Liver (tissue), 9 donors: ENCODE results near the gene SIGLEC6. TPM values are rescaled to one million over a fixed set of nuclear protein-coding genes. Genes with fewer than 3 reads are reported as not detected.

Experiments used
- DNase-seq: peaks from one replicate; pipeline ENCODE4 v3.0.0-alpha.2; 2017; ENCODE audit warnings: low spot score
- H3K27ac ChIP-seq, 2 donors: one replicate each; pipeline ENCODE4 v1.7.0; 2013; ENCODE audit warnings: inconsistent platforms in 2 of 2, low read length in 2 of 2, control low read depth in 1 of 2, low read depth in 1 of 2, mild to moderate bottlenecking in 1 of 2
- H3K27me3 ChIP-seq, 4 donors: one replicate each; pipeline versions ENCODE4 v1.6.1 to v1.7.0; 2013; ENCODE audit warnings: low read length in 3 of 4, inconsistent platforms in 1 of 4, mild to moderate bottlenecking in 1 of 4, moderate library complexity in 1 of 4; ENCODE audit not compliant: control insufficient read depth in 4 of 4, insufficient read depth in 4 of 4
- H3K36me3 ChIP-seq, 4 donors: one replicate each; pipeline versions ENCODE4 v1.6.1 to v1.7.0; 2013; ENCODE audit warnings: low read length in 3 of 4, mild to moderate bottlenecking in 3 of 4, low read depth in 1 of 4, moderate library complexity in 1 of 4; ENCODE audit not compliant: control insufficient read depth in 4 of 4, insufficient read depth in 3 of 4
- H3K4me1 ChIP-seq, 4 donors: one replicate each; pipeline versions ENCODE4 v1.6.1 to v1.7.0; 2013; ENCODE audit warnings: low read length in 3 of 4, mild to moderate bottlenecking in 3 of 4, moderate library complexity in 1 of 4; ENCODE audit not compliant: control insufficient read depth in 4 of 4, insufficient read depth in 4 of 4
- H3K4me3 ChIP-seq, 3 donors: one replicate each; pipeline versions ENCODE4 v1.6.1 to v1.7.0; 2013; ENCODE audit warnings: low read length in 3 of 3, control low read depth in 1 of 3, low read depth in 1 of 3, mild to moderate bottlenecking in 1 of 3
- H3K9ac ChIP-seq, 2 donors: one replicate each; pipeline ENCODE4 v1.7.0; 2013; ENCODE audit warnings: low read length in 2 of 2, mild to moderate bottlenecking in 2 of 2, moderate library complexity in 2 of 2, control low read depth in 1 of 2, low read depth in 1 of 2
- H3K9me3 ChIP-seq, 4 donors: one replicate each; pipeline versions ENCODE4 v1.6.1 to v1.7.0; 2013; ENCODE audit warnings: low read length in 3 of 4; ENCODE audit not compliant: control insufficient read depth in 4 of 4
- EGR1 ChIP-seq, 2 donors: IDR thresholded peaks; 2 replicates each; pipeline ENCODE4 v1.6.1; 2016 to 2018; ENCODE audit warnings: antibody characterized with exemption in 2 of 2, low read depth in 2 of 2
- FOXA1 ChIP-seq: IDR thresholded peaks from 2 replicates; pipeline ENCODE4 v1.6.1; 2016; ENCODE audit warnings: antibody characterized with exemption
- FOXA2 ChIP-seq: IDR thresholded peaks from 2 replicates; pipeline ENCODE4 v1.6.1; 2016; ENCODE audit warnings: antibody characterized with exemption
- GABPA ChIP-seq, 2 donors: IDR thresholded peaks in 1 of 2; conservative IDR thresholded peaks in 1 of 2; 2 replicates each; pipeline ENCODE4 v1.6.1; 2016; ENCODE audit warnings: antibody characterized with exemption in 2 of 2, mild to moderate bottlenecking in 1 of 2, moderate library complexity in 1 of 2
- HNF4A ChIP-seq, 2 donors: conservative IDR thresholded peaks; 2 replicates each; pipeline ENCODE4 v1.6.1; 2016; ENCODE audit warnings: antibody characterized with exemption in 2 of 2, mild to moderate bottlenecking in 2 of 2
- HNF4G ChIP-seq: IDR thresholded peaks from 2 replicates; pipeline ENCODE4 v1.6.1; 2016; ENCODE audit warnings: antibody characterized with exemption
- MAX ChIP-seq: IDR thresholded peaks from 2 replicates; pipeline ENCODE4 v1.6.1; 2016; ENCODE audit warnings: antibody characterized with exemption
- NR2F2 ChIP-seq: IDR thresholded peaks from 2 replicates; pipeline ENCODE4 v1.6.1; 2016; ENCODE audit warnings: antibody characterized with exemption
- REST ChIP-seq: IDR thresholded peaks from 2 replicates; pipeline ENCODE4 v1.6.1; 2016; ENCODE audit warnings: antibody characterized with exemption, mild to moderate bottlenecking
- RXRA ChIP-seq, 2 donors: IDR thresholded peaks; 2 replicates each; pipeline ENCODE4 v1.6.1; 2017 to 2018; ENCODE audit warnings: antibody characterized with exemption in 2 of 2, mild to moderate bottlenecking in 1 of 2
- SP1 ChIP-seq: IDR thresholded peaks from 2 replicates; pipeline ENCODE4 v1.6.1; 2018; ENCODE audit warnings: antibody characterized with exemption, mild to moderate bottlenecking
- TAF1 ChIP-seq: conservative IDR thresholded peaks from 2 replicates; pipeline ENCODE4 v1.6.1; 2016; ENCODE audit warnings: antibody characterized with exemption, mild to moderate bottlenecking
- YY1 ChIP-seq: IDR thresholded peaks from 2 replicates; pipeline ENCODE4 v1.6.1; 2016; ENCODE audit warnings: antibody characterized with exemption, mild to moderate bottlenecking
- WGBS: extraction: QIAGEN DNeasy Blood & Tissue Kit; methylation state at CpG from one replicate; pipeline ENCODE4 v1.1.7; 2013; 5-methylcytosine and 5-hydroxymethylcytosine counted together
- polyA plus RNA-seq, 2 donors: library from polyadenylated mRNA; stranded (reverse) in 1 of 2; unstranded in 1 of 2; fragments of 200-250 nt in 1 of 2; fragments of >200 nt in 1 of 2; fragmentation: Nextera tagmentation in 1 of 2; extraction: Ambion mirVana in 1 of 2; gene quantifications; one replicate each; pipeline versions ENCODE4 v1.2.1 to v1.2.3, GENCODE V29; 2013 to 2015
- total RNA-seq, 2 donors: library from RNA; depleted of rRNA; stranded (reverse); fragments of >200 nt; gene quantifications; one replicate each; pipeline ENCODE4 v1.2.3, GENCODE V29; 2014
- TF ChIP-seq, protein P1 (sequence below): IDR thresholded peaks from 2 replicates; pipeline ENCODE4 v1.6.1; 2016; ENCODE audit warnings: antibody characterized with exemption
- donor health status: healthy.
- donor health status: healthy.
- donor health status: healthy.
- donor health status: healthy.
- donor health status: healthy.

SIGLEC6 gene
- total and polyA plus RNA-seq, 4 donors, result 0.08 to 0.47 (median 0.08) TPM; not detected in 1

GRCh38 chr19:51521781-51522180 is 9.7 kb downstream of the SIGLEC6 start:
- Histone ChIP-seq H3K9ac (no peak overlapping the region), H3K27me3 (peaks cover 0 to 3% (median 1%) of the 10 kb centered on the region in 4 donors), H3K27ac (no peak overlapping the region), H3K36me3 (no peaks in the 10 kb centered on the region), H3K9me3 (peaks cover 0 to 5% (median under 1%) of the 10 kb centered on the region in 4 donors), H3K4me1 (no peaks in the 10 kb centered on the region), H3K4me3 (no peak overlapping the region)
- 50% methylated on average over 2 of the region's 2 CpGs for WGBS
- no peak for TF ChIP-seq RXRA (IDR thresholded peaks at IDR 0.05)
- TF ChIP-seq TAF1, result no peak
- TF ChIP-seq EGR1 (IDR thresholded peaks at IDR 0.05; ENCODE audit: low read depth in 2 of 2), result no peak
- TF ChIP-seq HNF4A (conservative IDR thresholded peaks at IDR 0.05), result no peak
- no peak for TF ChIP-seq FOXA1
- TF ChIP-seq MAX, result no peak
- no peak for TF ChIP-seq YY1
- TF ChIP-seq GABPA (IDR thresholded peaks at IDR 0.05 in 1 of 2, conservative IDR thresholded peaks at IDR 0.05 in 1 of 2), result no peak
- TF ChIP-seq SP1, result no peak
- no peak for TF ChIP-seq REST
- TF ChIP-seq NR2F2, result no peak
- no peak for TF ChIP-seq FOXA2
- no peak for DNase-seq

GRCh38 chr19:51521357-51521756 is 10.1 kb downstream of the SIGLEC6 start:
- peaks cover 0 to 5% (median under 1%) of the 10 kb centered on the region in 4 donors for H3K9me3 ChIP-seq
- no peak overlapping the region for H3K27ac ChIP-seq
- no peak overlapping the region for H3K4me3 ChIP-seq
- H3K27me3 ChIP-seq, result peaks cover 0 to 3% (median 1%) of the 10 kb centered on the region in 4 donors
- no peaks in the 10 kb centered on the region for H3K4me1 ChIP-seq
- no peak for DNase-seq
- H3K9ac ChIP-seq, result no peak overlapping the region
- no peak for TF ChIP-seq GABPA (IDR thresholded peaks at IDR 0.05 in 1 of 2, conservative IDR thresholded peaks at IDR 0.05 in 1 of 2)
- no peak for TF ChIP-seq TAF1
- TF ChIP-seq, protein P1, sequence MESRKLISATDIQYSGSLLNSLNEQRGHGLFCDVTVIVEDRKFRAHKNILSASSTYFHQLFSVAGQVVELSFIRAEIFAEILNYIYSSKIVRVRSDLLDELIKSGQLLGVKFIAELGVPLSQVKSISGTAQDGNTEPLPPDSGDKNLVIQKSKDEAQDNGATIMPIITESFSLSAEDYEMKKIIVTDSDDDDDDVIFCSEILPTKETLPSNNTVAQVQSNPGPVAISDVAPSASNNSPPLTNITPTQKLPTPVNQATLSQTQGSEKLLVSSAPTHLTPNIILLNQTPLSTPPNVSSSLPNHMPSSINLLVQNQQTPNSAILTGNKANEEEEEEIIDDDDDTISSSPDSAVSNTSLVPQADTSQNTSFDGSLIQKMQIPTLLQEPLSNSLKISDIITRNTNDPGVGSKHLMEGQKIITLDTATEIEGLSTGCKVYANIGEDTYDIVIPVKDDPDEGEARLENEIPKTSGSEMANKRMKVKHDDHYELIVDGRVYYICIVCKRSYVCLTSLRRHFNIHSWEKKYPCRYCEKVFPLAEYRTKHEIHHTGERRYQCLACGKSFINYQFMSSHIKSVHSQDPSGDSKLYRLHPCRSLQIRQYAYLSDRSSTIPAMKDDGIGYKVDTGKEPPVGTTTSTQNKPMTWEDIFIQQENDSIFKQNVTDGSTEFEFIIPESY, result no peak
- no peak for TF ChIP-seq FOXA1
- 74% methylated on average over 2 of the region's 2 CpGs for WGBS
- H3K36me3 ChIP-seq, result no peaks in the 10 kb centered on the region

GRCh38 chr19:51520728-51521127 is 10.7 kb downstream of the SIGLEC6 start:
- no peak for DNase-seq
- no peak overlapping the region for H3K27ac ChIP-seq
- H3K4me1 ChIP-seq, result no peaks in the 10 kb centered on the region
- no peak overlapping the region for H3K9ac ChIP-seq
- no peaks in the 10 kb centered on the region for H3K36me3 ChIP-seq
- WGBS, result 52% methylated on average over 2 of the region's 2 CpGs
- no peak for TF ChIP-seq REST
- no peak for TF ChIP-seq TAF1
- TF ChIP-seq FOXA1, result no peak
- no peak for TF ChIP-seq GABPA (IDR thresholded peaks at IDR 0.05 in 1 of 2, conservative IDR thresholded peaks at IDR 0.05 in 1 of 2)
- TF ChIP-seq YY1, result no peak
- no peak for TF ChIP-seq MAX
- no peak for TF ChIP-seq HNF4G
- TF ChIP-seq HNF4A (conservative IDR thresholded peaks at IDR 0.05), result no peak
- no peak overlapping the region for H3K4me3 ChIP-seq
- peaks cover 0 to 5% (median under 1%) of the 10 kb centered on the region in 4 donors for H3K9me3 ChIP-seq
- H3K27me3 ChIP-seq, result peaks cover 0 to 3% (median 1%) of the 10 kb centered on the region in 4 donors
